ENCODE results near the gene CFL1.
"Not testable (repeated sequence)": the region's sequence is repeated elsewhere in the genome, so short reads cannot be mapped to it uniquely, and the experiment has no call there.

DNA sequence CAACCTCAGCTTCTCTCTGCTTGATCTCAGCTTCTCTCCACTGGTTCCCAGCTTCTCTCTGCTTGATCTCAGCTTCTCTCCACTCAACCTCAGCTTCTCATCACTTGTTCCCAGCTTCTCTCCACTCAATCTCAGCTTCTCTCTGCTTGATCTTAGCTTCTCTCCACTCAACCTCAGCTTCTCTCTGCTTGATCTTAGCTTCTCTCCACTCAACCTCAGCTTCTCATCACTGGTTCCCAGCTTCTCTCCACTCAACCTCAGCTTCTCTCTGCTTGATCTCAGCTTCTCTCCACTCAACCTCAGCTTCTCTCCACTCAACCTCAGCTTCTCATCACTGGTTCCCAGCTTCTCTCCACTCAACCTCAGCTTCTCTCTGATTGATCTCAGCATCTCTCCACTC, 25.7 kb downstream of the CFL1 start:
- TF ChIP-seq, protein P1, sequence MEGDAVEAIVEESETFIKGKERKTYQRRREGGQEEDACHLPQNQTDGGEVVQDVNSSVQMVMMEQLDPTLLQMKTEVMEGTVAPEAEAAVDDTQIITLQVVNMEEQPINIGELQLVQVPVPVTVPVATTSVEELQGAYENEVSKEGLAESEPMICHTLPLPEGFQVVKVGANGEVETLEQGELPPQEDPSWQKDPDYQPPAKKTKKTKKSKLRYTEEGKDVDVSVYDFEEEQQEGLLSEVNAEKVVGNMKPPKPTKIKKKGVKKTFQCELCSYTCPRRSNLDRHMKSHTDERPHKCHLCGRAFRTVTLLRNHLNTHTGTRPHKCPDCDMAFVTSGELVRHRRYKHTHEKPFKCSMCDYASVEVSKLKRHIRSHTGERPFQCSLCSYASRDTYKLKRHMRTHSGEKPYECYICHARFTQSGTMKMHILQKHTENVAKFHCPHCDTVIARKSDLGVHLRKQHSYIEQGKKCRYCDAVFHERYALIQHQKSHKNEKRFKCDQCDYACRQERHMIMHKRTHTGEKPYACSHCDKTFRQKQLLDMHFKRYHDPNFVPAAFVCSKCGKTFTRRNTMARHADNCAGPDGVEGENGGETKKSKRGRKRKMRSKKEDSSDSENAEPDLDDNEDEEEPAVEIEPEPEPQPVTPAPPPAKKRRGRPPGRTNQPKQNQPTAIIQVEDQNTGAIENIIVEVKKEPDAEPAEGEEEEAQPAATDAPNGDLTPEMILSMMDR (IDR thresholded peaks at IDR 0.05 in 4 of 5, conservative IDR thresholded peaks at IDR 0.05 in 1 of 5): not testable (repeated sequence)
- TF ChIP-seq POLR2A (IDR thresholded peaks at IDR 0.05): not testable (repeated sequence)
